HG02610 (cell line): ENCODE results near the gene ZNF600.
"Not testable (repeated sequence)": the region's sequence is repeated elsewhere in the genome, so short reads cannot be mapped to it uniquely, and the experiment has no call there.

Experiments used
- ATAC-seq: cut with Tn5 transposase; IDR thresholded peaks from one replicate; pipeline ENCODE4 v1.9.1; 2021; ENCODE audit warnings: mild to moderate bottlenecking, moderate library complexity; ENCODE audit not compliant: unreplicated experiment

The ZNF600 gene

GRCh38 chr19:52786464-52787354, at the start of gene ZNF600:
ZNF600 (minus strand) TSS chr19:52786791; CDS start chr19:52778888, 7,903 bp downstream.
- peak; percentile 84 for ATAC-seq

- not testable (repeated sequence) for ATAC-seq
Measured at GRCh38 chr19:52834289-52834688, 47.7 kb upstream of the ZNF600 start.

GRCh38 chr19:52833541-52833940, 47.0 kb upstream of the ZNF600 start:
- not testable (repeated sequence) for ATAC-seq

- not testable (repeated sequence) for ATAC-seq
Measured at GRCh38 chr19:52829866-52830265, 43.3 kb upstream of the ZNF600 start.

DNA sequence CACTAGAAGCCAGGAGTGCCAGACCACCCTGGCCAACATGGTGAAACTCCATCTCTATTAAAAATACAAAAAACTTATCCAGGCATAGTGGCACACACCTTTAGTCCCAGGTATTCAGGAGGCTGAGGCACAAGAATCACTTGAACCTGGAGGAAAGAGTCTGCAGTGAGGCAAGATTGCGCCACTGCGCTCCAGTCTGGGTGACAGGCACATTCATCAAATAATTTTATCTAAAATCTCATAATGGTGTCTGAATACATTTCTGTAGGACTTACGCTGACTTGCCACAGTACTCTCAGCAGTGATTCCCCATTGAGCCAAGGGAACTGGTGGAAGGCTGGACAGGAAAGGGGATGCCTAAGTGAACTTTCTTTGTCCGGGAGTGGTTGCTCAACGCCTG, 39.2 kb upstream of the ZNF600 start:
- no peak for ATAC-seq

GRCh38 chr19:52823676-52824075, 37.1 kb upstream of the ZNF600 start:
- no peak for ATAC-seq

- peak; percentile 98 for ATAC-seq
Measured at GRCh38 chr19:52821204-52821960, 34.8 kb upstream of the ZNF600 start, which contains the start of gene ZNF28. ZNF28 (minus strand) TSS chr19:52821633; CDS start chr19:52817958, 3,675 bp downstream.

DNA sequence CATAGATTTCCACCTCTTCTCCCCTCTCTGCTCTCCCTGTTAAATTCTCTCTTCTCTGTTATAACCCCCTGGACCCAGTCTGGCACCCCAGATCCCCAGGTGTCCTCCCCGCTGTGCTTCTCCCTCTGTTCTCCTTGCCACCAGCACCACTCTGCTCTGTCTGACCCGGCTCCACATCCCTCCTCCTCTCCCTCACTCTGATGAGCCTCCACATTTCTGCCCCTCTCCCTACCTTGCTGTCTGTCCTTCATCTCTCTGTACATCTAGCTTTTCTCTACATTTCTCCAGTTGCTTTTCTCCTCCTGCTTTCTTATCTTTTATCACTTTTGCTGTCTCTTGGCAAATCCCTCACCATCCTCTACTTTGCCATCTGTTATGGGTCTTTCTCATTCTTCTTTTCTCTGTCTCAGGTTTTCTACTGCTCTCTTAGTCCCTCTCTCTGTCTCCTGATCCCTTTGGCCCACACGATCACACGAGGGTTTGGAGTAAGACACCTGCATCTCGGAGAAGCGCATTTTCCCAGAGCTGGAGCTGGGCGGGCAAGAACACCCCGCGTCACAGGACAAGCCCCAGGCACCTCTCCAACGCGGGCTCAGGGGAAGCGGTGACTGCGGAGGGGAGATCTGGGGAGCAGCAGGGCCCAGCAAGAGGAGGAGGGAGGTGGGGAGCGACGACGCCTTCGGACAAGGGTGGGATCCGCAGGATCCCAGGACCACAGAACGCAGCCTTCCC, 34.0 kb upstream of the ZNF600 start:
- peak; percentile 24 for ATAC-seq

GRCh38 chr19:52809801-52810200, 23.2 kb upstream of the ZNF600 start:
- no peak for ATAC-seq

DNA sequence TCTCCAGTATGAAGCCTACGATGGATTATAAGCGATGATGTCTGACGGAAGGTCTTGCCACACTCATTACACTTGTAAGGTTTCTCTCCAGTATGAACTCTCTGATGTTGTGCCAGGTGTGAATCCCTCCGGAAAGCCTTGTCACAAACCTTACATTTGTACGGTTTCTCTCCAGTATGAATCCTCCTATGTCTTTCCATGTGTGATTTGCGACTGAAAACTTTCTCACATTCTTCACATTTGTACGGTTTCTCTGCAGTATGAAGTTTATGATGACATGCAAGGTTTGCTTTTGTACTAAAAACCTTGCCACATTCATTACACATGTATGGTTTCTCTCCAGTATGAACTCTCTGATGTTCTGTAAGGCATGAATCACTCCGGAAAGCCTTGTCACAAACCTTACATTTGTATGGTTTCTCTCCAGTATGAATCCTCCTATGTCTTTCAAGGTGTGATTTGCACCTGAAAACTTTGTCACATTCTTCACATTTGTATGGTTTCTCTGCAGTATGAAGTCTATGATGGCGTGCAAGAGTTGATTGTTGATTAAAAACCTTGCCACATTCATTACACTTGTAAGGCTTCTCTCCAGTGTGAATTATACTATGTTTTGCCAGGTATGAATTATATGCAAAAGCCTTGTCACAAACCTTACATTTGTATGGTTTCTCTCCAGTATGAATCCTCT, 13.5 kb upstream of the ZNF600 start:
- not testable (repeated sequence) for ATAC-seq

GRCh38 chr19:52789440-52789839, 2.8 kb upstream of the ZNF600 start:
- ATAC-seq: no peak

DNA sequence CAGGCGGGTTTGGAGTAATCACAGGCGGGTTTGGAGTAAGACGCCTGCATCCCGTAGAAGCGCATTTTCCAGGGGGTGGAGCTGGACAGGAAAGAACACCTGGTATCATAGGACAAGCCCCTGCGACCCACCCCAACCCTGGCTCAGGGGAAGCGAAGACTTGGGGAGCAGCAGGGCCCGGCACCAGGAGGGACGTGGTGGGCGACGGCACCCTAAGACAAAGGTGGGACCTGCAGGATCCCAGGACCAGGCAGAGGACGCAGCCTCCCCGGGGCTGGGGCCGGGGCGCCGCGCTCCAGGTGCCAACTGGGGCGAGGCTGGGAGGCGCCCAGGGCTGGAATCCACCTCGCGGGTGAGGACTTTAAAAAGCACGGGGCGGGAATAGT, 520 bp downstream of the ZNF600 start:
- peak; percentile 22 for ATAC-seq

DNA sequence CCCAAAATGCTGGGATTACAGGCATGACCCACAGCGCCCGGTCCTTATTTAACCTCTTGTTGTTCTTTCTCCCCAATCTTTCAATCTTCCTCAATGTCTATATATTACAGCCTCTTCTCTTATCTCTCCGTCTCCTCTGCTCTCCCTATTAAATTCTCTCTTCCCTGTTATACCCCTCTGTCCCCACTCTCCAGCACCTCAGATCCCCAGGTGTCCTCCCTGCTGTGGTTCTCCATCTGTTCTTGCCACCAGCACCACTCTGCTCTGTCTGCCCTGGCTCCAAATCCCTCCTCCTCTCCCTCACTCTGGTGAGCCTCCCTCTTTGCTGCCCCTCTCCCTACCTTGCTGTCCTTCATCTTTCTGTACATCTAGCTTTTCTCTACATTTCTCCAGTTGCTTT, 1.1 kb downstream of the ZNF600 start:
- ATAC-seq: no peak

DNA sequence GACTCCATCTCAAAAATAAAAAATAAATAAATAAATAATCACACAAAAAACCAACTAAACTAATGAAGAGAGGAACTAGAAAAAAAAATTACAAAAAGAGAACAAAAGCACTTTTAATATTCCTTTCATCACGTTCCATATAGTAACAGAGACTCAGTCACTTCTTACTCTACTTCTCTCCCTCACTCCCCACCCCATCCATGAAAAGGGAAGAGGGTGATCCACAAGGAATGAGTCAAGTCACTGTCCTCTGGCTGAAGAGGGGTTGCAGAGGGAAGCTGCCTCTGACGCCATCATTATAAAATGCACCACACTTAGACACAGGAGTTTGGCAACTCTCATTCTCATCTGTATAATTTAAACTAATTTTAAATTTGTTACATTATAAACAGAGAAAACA, 3.7 kb downstream of the ZNF600 start:
- ATAC-seq: not testable (repeated sequence)

DNA sequence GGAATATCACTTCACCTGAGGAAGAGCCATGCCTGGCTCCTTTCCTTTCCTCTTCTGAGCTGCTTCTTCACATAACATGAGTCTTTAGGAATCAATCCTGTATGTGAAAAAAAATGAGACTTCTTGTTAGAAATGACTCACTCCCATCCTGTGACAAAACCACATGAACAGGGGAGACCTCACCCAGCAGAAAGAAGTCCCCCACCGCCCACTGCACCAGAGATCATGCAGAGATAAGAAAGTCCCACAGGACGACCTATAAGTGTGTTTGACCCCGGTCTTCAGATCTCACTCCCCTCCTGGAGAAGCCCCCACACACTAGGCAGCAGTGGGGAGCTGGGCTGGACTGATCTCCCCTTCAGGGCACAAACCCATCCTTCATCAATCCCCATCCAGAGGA, 7.8 kb downstream of the ZNF600 start:
- ATAC-seq: no peak

DNA sequence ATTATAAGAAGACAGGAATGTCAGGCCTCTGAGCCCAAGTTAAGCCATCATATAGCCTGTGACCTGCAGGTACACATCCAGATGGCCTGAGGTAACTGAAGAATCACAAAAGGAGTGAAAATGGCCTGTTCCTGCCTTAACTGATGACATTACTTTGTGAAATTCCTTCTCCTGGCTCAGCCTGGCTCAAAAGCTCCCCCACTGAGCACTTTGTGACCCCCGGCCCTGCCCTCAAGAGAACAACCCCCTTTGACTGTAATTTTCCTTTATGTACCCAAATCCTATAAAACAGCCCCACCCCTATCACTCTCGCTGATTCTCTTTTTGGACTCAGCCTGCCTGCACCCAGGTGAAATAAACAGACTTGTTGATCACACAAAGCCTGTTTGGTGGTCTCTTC, 30.1 kb downstream of the ZNF600 start:
- not testable (repeated sequence) for ATAC-seq

DNA sequence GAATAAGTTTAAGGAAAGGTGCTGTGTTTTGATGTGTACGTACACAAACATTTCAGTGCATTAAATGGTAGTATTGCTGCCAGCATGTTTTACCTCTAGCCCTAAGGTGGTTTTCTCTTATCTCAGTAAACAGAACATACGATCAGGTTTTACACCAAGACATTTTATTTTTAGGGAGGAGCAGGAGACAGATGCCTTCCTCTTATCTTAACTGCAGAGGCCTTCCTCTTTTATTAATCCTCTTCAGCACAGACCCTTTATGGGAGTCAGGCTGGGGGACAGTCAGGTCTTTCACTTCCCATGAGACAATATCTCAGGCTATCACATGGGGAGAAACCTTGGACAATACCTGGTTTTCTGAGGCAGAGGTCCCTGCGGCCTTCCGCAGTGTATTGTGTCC, 36.8 kb downstream of the ZNF600 start:
- no peak for ATAC-seq

- no peak for ATAC-seq
Measured at GRCh38 chr19:52748336-52748950, 38.1 kb downstream of the ZNF600 start.

GRCh38 chr19:52745919-52746318, 40.7 kb downstream of the ZNF600 start:
- not testable (repeated sequence) for ATAC-seq

GRCh38 chr19:52743091-52743490, 43.5 kb downstream of the ZNF600 start:
- ATAC-seq: no peak
